GM18951 (cell line): ENCODE results near the gene PARN.
"Not testable (repeated sequence)": the region's sequence is repeated elsewhere in the genome, so short reads cannot be mapped to it uniquely, and the experiment has no call there.

Experiments
- POLR2A ChIP-seq: IDR thresholded peaks from 4 replicates; pipeline ENCODE4 v1.6.1; 2011; ENCODE audit warnings: mild to moderate bottlenecking; ENCODE audit not compliant: insufficient read length, insufficient read depth; ENCODE audit errors: extremely low read depth
- in situ Hi-C: fragments of 300-500 bp; cut with MboI; formaldehyde crosslinking; loops from one replicate; pipeline ENCODE4 v1.12.0; 2022; ENCODE audit warnings: low sequenced_read_pairs, mixed read lengths, inconsistent platforms; ENCODE audit not compliant: unreplicated experiment

The PARN gene

GRCh38 chr16:14649816-14650215 is 19.8 kb upstream of the PARN start:
- in situ Hi-C loops = no loop called here
- TF ChIP-seq POLR2A = no peak

DNA sequence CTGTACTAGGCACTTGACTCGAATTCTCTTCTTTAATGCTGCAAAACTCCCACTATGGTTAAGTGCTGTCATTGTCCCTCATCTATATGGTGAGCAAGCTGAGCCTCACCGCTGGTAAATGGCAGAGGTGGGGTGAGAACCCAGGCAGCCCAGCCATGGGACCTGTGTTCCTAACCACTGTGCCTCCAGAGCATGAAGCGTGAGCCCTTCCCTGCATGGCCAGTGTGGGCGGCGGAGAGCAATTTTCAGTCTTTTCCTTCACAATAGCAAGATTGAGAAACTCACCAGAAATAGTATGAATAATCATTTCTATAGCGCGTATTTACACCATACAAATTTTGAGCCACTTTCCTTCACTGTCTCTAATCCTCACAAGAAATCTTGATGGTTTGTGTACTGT is 11.9 kb upstream of the PARN start:
- no peak for TF ChIP-seq POLR2A
- in situ Hi-C loops = no loop called here

GRCh38 chr16:14641206-14641605 is 11.1 kb upstream of the PARN start:
- no peak for TF ChIP-seq POLR2A
- in situ Hi-C loops = no loop called here

GRCh38 chr16:14640538-14640937 is 10.5 kb upstream of the PARN start:
- no peak for TF ChIP-seq POLR2A
- in situ Hi-C loops = no loop called here

DNA sequence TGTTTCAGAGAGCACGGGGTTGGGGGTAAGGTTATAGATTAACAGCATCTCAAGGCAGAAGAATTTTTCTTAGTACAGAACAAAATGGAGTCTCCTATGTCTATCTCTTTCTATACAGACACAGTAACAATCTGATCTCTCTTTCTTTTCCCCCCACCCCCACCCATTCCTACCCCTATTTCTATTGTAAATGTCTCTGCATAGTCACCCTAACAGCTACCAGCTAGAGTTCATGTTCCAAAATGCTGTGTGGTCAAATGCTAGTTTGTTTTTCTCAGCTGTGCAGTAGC is 6.8 kb upstream of the PARN start:
- in situ Hi-C loops = not testable (repeated sequence)

GRCh38 chr16:14636179-14636950 is 6.3 kb upstream of the PARN start:
- in situ Hi-C loops = not testable (repeated sequence)

DNA sequence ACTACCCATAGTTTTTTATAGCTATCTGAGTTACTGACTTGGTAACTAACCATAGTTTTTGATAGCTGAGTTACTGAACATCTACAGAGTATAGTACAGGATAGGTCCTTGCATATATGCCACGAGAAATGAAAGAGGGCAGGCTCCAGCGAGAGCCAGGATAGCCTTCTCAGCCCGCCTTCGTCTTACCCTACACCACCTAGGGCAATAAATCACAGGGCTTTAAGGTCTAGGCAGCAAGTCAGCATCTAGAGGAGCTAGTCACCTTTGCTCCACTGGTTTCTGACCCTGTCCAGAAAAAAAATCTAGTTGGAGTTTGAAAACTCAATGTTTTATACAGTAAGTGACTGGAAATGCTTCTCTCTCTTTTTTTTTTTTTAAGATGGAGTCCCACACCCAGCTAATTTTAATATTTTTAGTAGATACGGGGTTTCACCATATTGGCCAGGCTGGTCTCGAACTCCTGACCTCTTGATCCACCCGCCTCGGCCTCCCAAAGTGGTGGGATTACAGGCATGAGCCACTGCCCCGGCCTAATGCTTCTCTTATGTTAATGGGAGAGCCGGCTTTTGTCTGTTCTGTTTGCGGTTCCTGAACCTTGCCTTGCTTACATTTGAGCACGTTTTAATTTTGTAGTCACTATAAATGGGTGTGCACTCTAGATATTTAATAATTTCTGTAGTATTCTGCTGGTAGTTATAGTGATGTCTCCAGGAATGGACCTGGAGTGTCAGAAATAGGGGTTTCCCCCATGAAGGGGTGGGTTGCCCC is 5.5 kb upstream of the PARN start:
- no peak for TF ChIP-seq POLR2A
- in situ Hi-C loops = no loop called here

DNA sequence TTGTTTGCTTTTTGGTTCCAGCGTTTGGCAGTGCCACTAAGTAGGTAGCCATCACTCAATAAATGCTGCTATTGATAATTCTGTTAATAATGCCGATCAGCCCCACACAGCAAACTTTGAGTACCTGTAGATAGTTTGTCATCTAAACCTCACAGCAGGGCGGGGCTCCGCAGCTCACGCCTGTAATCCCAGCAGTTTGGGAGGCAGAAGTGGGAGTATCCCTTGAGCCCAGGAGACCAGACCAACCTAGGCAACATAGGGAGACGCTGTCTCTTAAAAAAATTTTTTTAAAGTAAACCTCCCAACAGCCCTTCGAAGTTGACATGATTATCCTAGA is 4.3 kb upstream of the PARN start:
- TF ChIP-seq POLR2A = no peak
- in situ Hi-C loops = no loop called here

DNA sequence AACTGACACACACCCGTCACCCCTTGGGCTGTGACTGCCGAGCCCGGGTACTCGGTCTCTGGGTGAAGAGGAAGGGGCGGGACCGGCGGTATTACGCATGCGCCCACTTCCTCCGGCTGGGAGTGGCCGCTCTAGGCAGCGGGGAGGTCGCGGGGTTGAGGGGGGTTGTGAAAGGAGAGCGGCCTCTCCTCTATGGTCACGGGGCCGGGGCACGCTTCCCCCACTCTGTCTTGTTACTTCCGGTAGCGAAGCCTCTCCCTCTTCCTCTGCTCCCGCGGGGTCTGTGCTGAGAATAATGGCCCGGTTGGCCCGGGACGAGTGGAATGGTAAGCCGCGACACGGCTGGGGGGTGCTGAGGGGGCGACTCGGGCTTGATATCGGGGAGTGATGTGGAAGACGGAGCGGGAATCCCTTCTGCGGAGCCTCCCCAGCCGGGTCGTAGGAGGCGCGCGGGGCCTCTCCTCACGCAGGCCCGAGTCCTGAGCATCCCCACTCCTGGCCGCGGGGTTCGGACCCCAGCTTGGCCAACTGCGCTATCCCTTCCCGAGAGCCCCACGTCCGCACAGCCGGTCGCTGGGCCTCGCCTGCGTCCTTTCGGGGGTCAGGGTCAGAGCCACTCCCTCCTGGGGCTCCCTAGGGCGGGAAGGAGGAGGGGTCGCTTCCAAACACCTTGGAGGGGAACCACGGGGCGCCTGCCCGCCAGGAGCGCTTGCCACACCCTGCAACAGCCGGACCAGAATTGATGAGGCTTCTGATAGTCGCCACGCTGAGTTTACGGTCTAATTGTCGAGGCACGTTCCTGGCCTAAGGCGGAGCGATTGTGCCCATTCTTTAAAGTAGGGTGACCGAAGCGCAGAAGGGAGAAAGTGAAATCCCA is 2.9 kb upstream of the PARN start, which contains the start of gene BFAR:
TSS of gene BFAR (plus strand) at position 259 of the 877 bp plus-strand sequence. CDS start 11,396 bp downstream, outside the sequence.
- peak; percentile 99 for TF ChIP-seq POLR2A
- in situ Hi-C loops = no loop called here

GRCh38 chr16:14630620-14631330 is 715 bp upstream of the PARN start:
- in situ Hi-C loops = not testable (repeated sequence)

DNA sequence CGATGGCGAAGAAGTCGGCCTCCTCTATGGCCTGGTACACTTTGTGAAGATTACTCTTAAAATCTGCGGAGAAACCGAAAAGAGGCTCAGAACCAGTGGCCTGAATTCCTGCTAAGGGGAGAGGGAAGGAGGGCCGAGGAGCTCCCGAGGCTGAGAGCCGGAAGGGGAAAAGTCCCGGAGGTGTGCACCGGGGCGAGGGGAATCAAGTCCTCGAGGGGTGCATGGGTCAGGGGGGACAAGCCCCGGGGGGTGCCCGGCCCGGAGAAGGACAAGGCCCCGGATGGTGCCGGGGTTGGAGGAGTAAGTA is 495 bp downstream of the PARN start:
- in situ Hi-C loops = no loop called here
- TF ChIP-seq POLR2A = no peak

- no peak for TF ChIP-seq POLR2A
- in situ Hi-C loops = no loop called here
Measured at GRCh38 chr16:14628806-14629611, 1.1 kb downstream of the PARN start.

DNA sequence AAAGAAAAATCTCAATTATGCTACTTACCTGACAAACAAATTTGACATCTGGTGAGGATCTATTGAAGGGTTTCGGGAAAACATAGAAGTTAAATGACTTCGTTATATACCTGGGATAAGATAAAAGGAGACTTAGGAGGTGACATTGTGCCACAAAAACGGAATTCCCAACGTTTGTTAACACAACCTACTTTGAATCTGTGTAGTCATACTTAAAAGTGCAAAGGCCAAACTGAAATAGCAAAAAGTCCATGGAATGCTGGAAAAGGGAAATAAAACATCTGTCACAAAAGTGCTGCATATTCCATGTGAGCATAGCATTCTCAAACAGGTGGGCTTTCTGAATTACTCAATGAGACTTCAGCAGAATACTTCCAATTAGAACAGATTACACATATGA is 3.0 kb downstream of the PARN start:
- in situ Hi-C loops = no loop called here
- TF ChIP-seq POLR2A = no peak
